ENCODE results near the gene PGM3. TPM values are rescaled to one million over a fixed set of nuclear protein-coding genes. Genes with fewer than 3 reads are reported as not detected.

PGM3 gene
- total RNA-seq, 1 donor from 2014 or later: 61.5 TPM

DNA sequence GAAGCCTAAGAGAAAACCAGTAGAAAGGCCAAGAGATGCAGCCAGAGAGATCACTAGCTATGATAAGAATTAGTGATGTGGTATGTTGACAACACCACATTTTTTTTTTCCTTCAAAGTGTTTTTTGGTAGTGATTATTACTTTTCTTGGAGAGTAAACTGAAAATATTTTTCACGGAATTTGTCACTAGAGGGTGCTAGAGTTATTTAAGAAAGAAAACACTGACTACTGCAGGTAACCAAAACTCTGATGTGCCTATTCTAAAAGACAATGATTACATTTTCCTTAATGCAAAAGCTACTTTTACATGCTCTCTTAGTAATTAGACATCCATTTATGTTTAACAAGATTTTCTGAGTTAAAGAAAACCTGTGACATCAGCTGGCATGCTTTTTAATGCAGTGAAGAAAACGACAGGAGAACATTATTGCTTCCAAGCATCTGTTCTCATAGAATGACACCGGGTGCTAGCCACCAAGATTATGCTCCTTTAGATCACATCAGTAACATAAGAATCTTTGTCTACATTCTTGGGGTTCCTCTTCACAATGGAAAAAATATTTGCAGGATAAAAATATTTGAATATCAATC is 28.9 kb upstream of the PGM3 start:
- H3K27ac Mint-ChIP-seq: no peak overlapping the region

DNA sequence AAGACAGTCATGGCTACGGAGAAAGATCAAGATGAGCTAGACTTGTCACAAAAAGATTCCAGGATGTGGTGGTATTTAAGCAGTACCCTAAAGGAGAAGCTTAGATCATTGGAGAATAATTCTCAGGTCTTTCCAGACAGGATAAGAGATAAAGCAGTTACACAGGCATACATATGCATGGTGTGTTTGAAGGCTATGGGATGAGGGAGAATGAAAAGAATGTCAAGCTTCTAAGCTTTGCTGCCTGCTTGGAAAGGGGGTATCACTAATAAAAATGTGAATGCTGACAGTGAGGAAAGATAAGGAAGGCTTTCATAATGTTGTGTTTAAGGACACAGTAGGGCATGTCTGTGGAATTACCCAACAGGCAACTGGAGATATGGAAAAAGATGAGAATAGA is 28.2 kb upstream of the PGM3 start:
- no peak overlapping the region for H3K27ac Mint-ChIP-seq
- no peaks in the 10 kb centered on the region for H4K20me1 ChIP-seq (ENCODE audit: low read depth)

More for the DNA sequence above, 28.9 kb upstream of the PGM3 start:
- Histone ChIP-seq H3K4me1 (no peaks in the 10 kb centered on the region), H3K79me2 (ENCODE audit: low read depth) (no peaks in the 10 kb centered on the region), H3K9me3 (ENCODE audit: low read depth) (no peaks in the 10 kb centered on the region), H3F3A (ENCODE audit: low read depth) (no peaks in the 10 kb centered on the region), H3K4me3 (no peak overlapping the region), H3K4me2 (no peak overlapping the region), H4K20me1 (ENCODE audit: low read depth) (no peaks in the 10 kb centered on the region), H2AFZ (replicated peaks) (no peak overlapping the region), H3K27me3 (no peaks in the 10 kb centered on the region), H3K9ac (no peak overlapping the region), H3K27ac (no peak overlapping the region), H3K36me3 (no peaks in the 10 kb centered on the region)
- Mint-ChIP-seq H3K9me3 (no peaks in the 10 kb centered on the region), H3K27me3 (ENCODE audit: insufficient read depth, low read depth) (no peaks in the 10 kb centered on the region), H3K36me3 (no peaks in the 10 kb centered on the region), H3K4me3 (no peak overlapping the region), H3K4me1 (no peaks in the 10 kb centered on the region)
- peak; percentile 65 for DNase-seq (ENCODE audit: low spot score)
- no peak for TF ChIP-seq EZH2phosphoT487 (IDR thresholded peaks at IDR 0.05)
- no peak for TF ChIP-seq EZH2 (IDR thresholded peaks at IDR 0.05)
- TF ChIP-seq, protein P1, sequence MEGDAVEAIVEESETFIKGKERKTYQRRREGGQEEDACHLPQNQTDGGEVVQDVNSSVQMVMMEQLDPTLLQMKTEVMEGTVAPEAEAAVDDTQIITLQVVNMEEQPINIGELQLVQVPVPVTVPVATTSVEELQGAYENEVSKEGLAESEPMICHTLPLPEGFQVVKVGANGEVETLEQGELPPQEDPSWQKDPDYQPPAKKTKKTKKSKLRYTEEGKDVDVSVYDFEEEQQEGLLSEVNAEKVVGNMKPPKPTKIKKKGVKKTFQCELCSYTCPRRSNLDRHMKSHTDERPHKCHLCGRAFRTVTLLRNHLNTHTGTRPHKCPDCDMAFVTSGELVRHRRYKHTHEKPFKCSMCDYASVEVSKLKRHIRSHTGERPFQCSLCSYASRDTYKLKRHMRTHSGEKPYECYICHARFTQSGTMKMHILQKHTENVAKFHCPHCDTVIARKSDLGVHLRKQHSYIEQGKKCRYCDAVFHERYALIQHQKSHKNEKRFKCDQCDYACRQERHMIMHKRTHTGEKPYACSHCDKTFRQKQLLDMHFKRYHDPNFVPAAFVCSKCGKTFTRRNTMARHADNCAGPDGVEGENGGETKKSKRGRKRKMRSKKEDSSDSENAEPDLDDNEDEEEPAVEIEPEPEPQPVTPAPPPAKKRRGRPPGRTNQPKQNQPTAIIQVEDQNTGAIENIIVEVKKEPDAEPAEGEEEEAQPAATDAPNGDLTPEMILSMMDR (IDR thresholded peaks at IDR 0.05): peak; percentile 73

DNA sequence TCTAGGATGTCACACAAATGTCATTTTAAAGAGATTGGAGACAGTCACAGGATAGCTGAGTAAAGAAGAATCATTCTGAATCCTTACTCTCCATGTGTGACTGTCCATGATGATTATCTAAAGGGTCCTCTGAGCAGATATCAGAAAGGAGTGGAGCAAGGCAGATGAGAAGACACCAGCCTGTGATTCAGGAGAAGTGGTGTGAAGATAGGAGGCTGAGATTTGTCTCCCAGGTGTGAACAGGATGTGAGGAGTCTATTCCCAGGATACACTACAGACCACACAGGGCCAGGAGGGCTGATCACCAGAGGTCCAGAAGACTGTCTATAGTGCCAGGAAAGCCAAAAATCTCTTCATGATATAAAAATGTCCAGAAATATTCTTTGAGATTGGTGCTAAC is 27.1 kb upstream of the PGM3 start:
- no peak overlapping the region for H3K4me3 ChIP-seq
- H3K4me2 ChIP-seq: no peak overlapping the region
- no peaks in the 10 kb centered on the region for H3K79me2 ChIP-seq (ENCODE audit: low read depth)
- no peak overlapping the region for H2AFZ ChIP-seq (replicated peaks)
- Mint-ChIP-seq H3K9me3 (no peaks in the 10 kb centered on the region), H3K4me3 (no peak overlapping the region), H3K27me3 (ENCODE audit: insufficient read depth, low read depth) (no peaks in the 10 kb centered on the region), H3K36me3 (no peaks in the 10 kb centered on the region), H3K4me1 (no peaks in the 10 kb centered on the region), H3K27ac (no peak overlapping the region)
- TF ChIP-seq EZH2 (IDR thresholded peaks at IDR 0.05): no peak
- no peak for TF ChIP-seq EZH2phosphoT487 (IDR thresholded peaks at IDR 0.05)
- TF ChIP-seq, protein P1 (IDR thresholded peaks at IDR 0.05): no peak
- no peaks in the 10 kb centered on the region for H3F3A ChIP-seq (ENCODE audit: low read depth)
- no peak overlapping the region for H3K9ac ChIP-seq
- H4K20me1 ChIP-seq (ENCODE audit: low read depth): no peaks in the 10 kb centered on the region
- H3K27me3 ChIP-seq: no peaks in the 10 kb centered on the region
- no peaks in the 10 kb centered on the region for H3K9me3 ChIP-seq (ENCODE audit: low read depth)
- H3K27ac ChIP-seq: no peak overlapping the region
- DNase-seq (ENCODE audit: low spot score): no peak
- no peaks in the 10 kb centered on the region for H3K36me3 ChIP-seq
- no peaks in the 10 kb centered on the region for H3K4me1 ChIP-seq

More for the DNA sequence above, 28.2 kb upstream of the PGM3 start:
- H3K27ac ChIP-seq: no peak overlapping the region
- Mint-ChIP-seq H3K4me3 (no peak overlapping the region), H3K9me3 (no peaks in the 10 kb centered on the region), H3K36me3 (no peaks in the 10 kb centered on the region), H3K27me3 (ENCODE audit: insufficient read depth, low read depth) (no peaks in the 10 kb centered on the region), H3K4me1 (no peaks in the 10 kb centered on the region)
- H3K9ac ChIP-seq: no peak overlapping the region
- no peaks in the 10 kb centered on the region for H3K36me3 ChIP-seq
- no peaks in the 10 kb centered on the region for H3K9me3 ChIP-seq (ENCODE audit: low read depth)
- no peak overlapping the region for H3K4me3 ChIP-seq
- no peak for TF ChIP-seq EZH2 (IDR thresholded peaks at IDR 0.05)
- TF ChIP-seq EZH2phosphoT487 (IDR thresholded peaks at IDR 0.05): no peak
- TF ChIP-seq, protein P1 (IDR thresholded peaks at IDR 0.05): no peak
- H3K4me2 ChIP-seq: no peak overlapping the region
- no peaks in the 10 kb centered on the region for H3K4me1 ChIP-seq
- no peaks in the 10 kb centered on the region for H3F3A ChIP-seq (ENCODE audit: low read depth)
- no peaks in the 10 kb centered on the region for H3K79me2 ChIP-seq (ENCODE audit: low read depth)
- H2AFZ ChIP-seq (replicated peaks): no peak overlapping the region
- DNase-seq (ENCODE audit: low spot score): no peak
- H3K27me3 ChIP-seq: no peaks in the 10 kb centered on the region
